ENCODE measurements around the gene SLC44A3. TPM values are rescaled to one million over a fixed set of nuclear protein-coding genes. Genes with fewer than 3 reads are reported as not detected.

The SLC44A3 gene
- total and polyA plus RNA-seq, 12 donors = 1.2 to 9.4 (median 4.8) TPM

- ATAC-seq (no peak), DNase-seq (no peak)
- WGBS, 2 donors = 92 to 95% methylated on average over 2 of the region's 2 CpGs
- H3K27ac ChIP-seq = no peak overlapping the region
- no peaks in the 10 kb centered on the region for H3K27me3 ChIP-seq
- intact Hi-C loops (cut with DNase I) = loop anchor here in 4 of 10 donors (5.0 to 10.0 kb wide), 5 partner anchors 33 to 138 kb away; no protein-coding TSS in a partner anchor
- no peak for TF ChIP-seq CTCF (IDR thresholded peaks at IDR 0.05)
- no peak overlapping the region for H3K4me3 ChIP-seq
- no peaks in the 10 kb centered on the region for H3K9me3 ChIP-seq
- no peaks in the 10 kb centered on the region for H3K36me3 ChIP-seq
- H3K4me1 ChIP-seq = peaks cover 0 to 32% (median 21%) of the 10 kb centered on the region in 9 donors
Measured at GRCh38 chr1:94790246-94790645, 29.9 kb upstream of the SLC44A3 start.

GRCh38 chr1:94790670-94791069 is 29.5 kb upstream of the SLC44A3 start:
- H3K9me3 ChIP-seq = no peaks in the 10 kb centered on the region
- no peaks in the 10 kb centered on the region for H3K27me3 ChIP-seq
- no peak for TF ChIP-seq CTCF (IDR thresholded peaks at IDR 0.05)
- H3K4me3 ChIP-seq = no peak overlapping the region
- no peak for DNase-seq
- H3K4me1 ChIP-seq = peaks cover 0 to 36% (median 21%) of the 10 kb centered on the region in 9 donors
- ATAC-seq = no peak
- WGBS, 2 donors = 93 to 100% methylated on average over 1 of the region's 1 CpG
- intact Hi-C loops (cut with DNase I) = loop anchor here in 4 of 10 donors (5.0 to 10.0 kb wide), 5 partner anchors 33 to 138 kb away; no protein-coding TSS in a partner anchor
- no peaks in the 10 kb centered on the region for H3K36me3 ChIP-seq
- no peak overlapping the region for H3K27ac ChIP-seq

- H3K27ac ChIP-seq = peak overlapping the region; percentile 11 to 83 (median 64)
- ATAC-seq (peak; percentile 54 to 77 (median 70)), DNase-seq (no peak)
- H3K27me3 ChIP-seq = no peaks in the 10 kb centered on the region
- intact Hi-C loops (cut with DNase I) = loop anchor here in 6 of 10 donors (2.0 to 10.0 kb wide), 7 partner anchors 35 to 140 kb away; no protein-coding TSS in a partner anchor
- H3K4me3 ChIP-seq = no peak overlapping the region
- peak in 5 of 9 donors; percentile 21 to 41 (median 31) for TF ChIP-seq CTCF (IDR thresholded peaks at IDR 0.05)
- WGBS, 2 donors = 17 to 26% methylated on average over 5 of the region's 5 CpGs
- peaks cover 0 to 42% (median 21%) of the 10 kb centered on the region in 9 donors for H3K4me1 ChIP-seq
- H3K36me3 ChIP-seq = no peaks in the 10 kb centered on the region
- no peaks in the 10 kb centered on the region for H3K9me3 ChIP-seq
Measured at GRCh38 chr1:94792473-94793295, 27.5 kb upstream of the SLC44A3 start.

- TF ChIP-seq CTCF (IDR thresholded peaks at IDR 0.05) = no peak
- DNase-seq (no peak), ATAC-seq (peak; percentile 48 to 83 (median 80))
- Histone ChIP-seq H3K4me1 (peaks cover 0 to 45% (median 21%) of the 10 kb centered on the region in 9 donors), H3K27ac (peak overlapping the region in 9 of 10 donors; percentile 23 to 83 (median 64)), H3K36me3 (no peaks in the 10 kb centered on the region), H3K27me3 (no peaks in the 10 kb centered on the region), H3K4me3 (no peak overlapping the region), H3K9me3 (no peaks in the 10 kb centered on the region)
- 34 to 45% methylated on average over 5 of the region's 5 CpGs for WGBS, 2 donors
- intact Hi-C loops (cut with DNase I) = loop anchor here in 6 of 10 donors (2.0 to 10.0 kb wide), 7 partner anchors 36 to 141 kb away; no protein-coding TSS in a partner anchor
Measured at GRCh38 chr1:94793296-94793656, 26.9 kb upstream of the SLC44A3 start.
